Measurements from ENCODE around the gene LYPD1.

LYPD1 gene

GRCh38 chr2:132604561-132604960 is 65.4 kb downstream of the LYPD1 start:
- no peak overlapping the region for H3K4ac ChIP-seq (ENCODE audit: low read depth in 1 of 2, low read length in 2 of 2)
- peaks cover 1% of the 10 kb centered on the region for H3K79me1 ChIP-seq (replicated peaks; ENCODE audit: low read length, poor library complexity, severe bottlenecking)
- H3K14ac ChIP-seq (ENCODE audit: low read length in 2 of 2): no peak overlapping the region
- H2BK15ac ChIP-seq (ENCODE audit: low read depth, poor library complexity, severe bottlenecking): no peak overlapping the region
- H2BK12ac ChIP-seq (ENCODE audit: low read length in 2 of 2): no peak overlapping the region
- WGBS: no CpG with 5 or more reads among the region's 1 CpG
- no peak overlapping the region for H3K9ac ChIP-seq (ENCODE audit: low read length)
- H4K91ac ChIP-seq (ENCODE audit: low read length): no peak overlapping the region
- H2AFZ ChIP-seq (ENCODE audit: low read depth, low read length): no peak overlapping the region
- no peak overlapping the region for H3K4me2 ChIP-seq (ENCODE audit: low read length, poor library complexity, severe bottlenecking)
- no peak overlapping the region for H3K4me3 ChIP-seq (ENCODE audit: insufficient read depth in 1 of 2, low read depth in 1 of 2, low read length in 2 of 2)
- H2BK120ac ChIP-seq (ENCODE audit: low read depth, low read length): no peak overlapping the region
- H2BK5ac ChIP-seq (ENCODE audit: low read depth, low read length, poor library complexity, severe bottlenecking): no peak overlapping the region
- no peak overlapping the region for H3K18ac ChIP-seq (ENCODE audit: low read depth in 1 of 2, low read length in 2 of 2)
- no peak overlapping the region for H3K27ac ChIP-seq (ENCODE audit: low read length, poor library complexity, severe bottlenecking)
- no peaks in the 10 kb centered on the region for H3K36me3 ChIP-seq (ENCODE audit: control insufficient read depth in 1 of 2, insufficient read depth in 2 of 2, low read depth in 1 of 2, low read length in 2 of 2)
- no peak overlapping the region for H4K8ac ChIP-seq (ENCODE audit: low read length)
- no peak overlapping the region for H2AK5ac ChIP-seq (ENCODE audit: low read length, severe bottlenecking)
- H3K4me1 ChIP-seq (ENCODE audit: control insufficient read depth, insufficient read depth, low read depth, low read length): peaks cover under 1% of the 10 kb centered on the region
- H3K9me3 ChIP-seq (ENCODE audit: control insufficient read depth, low read length): no peaks in the 10 kb centered on the region
- DNase-seq: no peak
- no peak overlapping the region for H3K23ac ChIP-seq (ENCODE audit: low read length in 2 of 2)
- H3K27me3 ChIP-seq (ENCODE audit: control insufficient read depth in 1 of 2, insufficient read depth in 1 of 2, low read length in 2 of 2): no peaks in the 10 kb centered on the region

- H3K27me3 ChIP-seq (ENCODE audit: control insufficient read depth in 1 of 2, insufficient read depth in 1 of 2, low read length in 2 of 2): no peaks in the 10 kb centered on the region
- WGBS: 95% methylated on average over 4 of the region's 4 CpGs
Measured at GRCh38 chr2:132599556-132599955, 70.4 kb downstream of the LYPD1 start.

GRCh38 chr2:132598536-132598935 is 71.5 kb downstream of the LYPD1 start:
- Histone ChIP-seq H4K8ac (ENCODE audit: low read length) (no peak overlapping the region), H3K23ac (ENCODE audit: low read length in 2 of 2) (no peak overlapping the region), H2BK15ac (ENCODE audit: low read depth, poor library complexity, severe bottlenecking) (no peak overlapping the region), H3K4ac (ENCODE audit: low read depth in 1 of 2, low read length in 2 of 2) (no peak overlapping the region), H3K14ac (ENCODE audit: low read length in 2 of 2) (no peak overlapping the region), H3K9ac (ENCODE audit: low read length) (no peak overlapping the region), H3K4me3 (ENCODE audit: insufficient read depth in 1 of 2, low read depth in 1 of 2, low read length in 2 of 2) (no peak overlapping the region), H3K27ac (ENCODE audit: low read length, poor library complexity, severe bottlenecking) (no peak overlapping the region), H2AFZ (ENCODE audit: low read depth, low read length) (no peak overlapping the region), H3K36me3 (ENCODE audit: control insufficient read depth in 1 of 2, insufficient read depth in 2 of 2, low read depth in 1 of 2, low read length in 2 of 2) (no peaks in the 10 kb centered on the region), H4K91ac (ENCODE audit: low read length) (no peak overlapping the region), H3K4me2 (ENCODE audit: low read length, poor library complexity, severe bottlenecking) (no peak overlapping the region), H3K27me3 (ENCODE audit: control insufficient read depth in 1 of 2, insufficient read depth in 1 of 2, low read length in 2 of 2) (no peaks in the 10 kb centered on the region), H3K79me1 (replicated peaks; ENCODE audit: low read length, poor library complexity, severe bottlenecking) (peaks cover 15% of the 10 kb centered on the region), H3K18ac (ENCODE audit: low read depth in 1 of 2, low read length in 2 of 2) (no peak overlapping the region), H2AK5ac (ENCODE audit: low read length, severe bottlenecking) (no peak overlapping the region), H3K9me3 (ENCODE audit: control insufficient read depth, low read length) (no peaks in the 10 kb centered on the region), H2BK120ac (ENCODE audit: low read depth, low read length) (no peak overlapping the region), H2BK5ac (ENCODE audit: low read depth, low read length, poor library complexity, severe bottlenecking) (no peak overlapping the region), H2BK12ac (ENCODE audit: low read length in 2 of 2) (no peak overlapping the region), H3K4me1 (ENCODE audit: control insufficient read depth, insufficient read depth, low read depth, low read length) (peaks cover 2% of the 10 kb centered on the region)
- DNase-seq: no peak
- WGBS: 92% methylated on average over 2 of the region's 3 CpGs

More at GRCh38 chr2:132599556-132599955, 70.4 kb downstream of the LYPD1 start:
- Histone ChIP-seq H2BK15ac (ENCODE audit: low read depth, poor library complexity, severe bottlenecking) (no peak overlapping the region), H3K4me2 (ENCODE audit: low read length, poor library complexity, severe bottlenecking) (no peak overlapping the region), H3K4ac (ENCODE audit: low read depth in 1 of 2, low read length in 2 of 2) (no peak overlapping the region), H3K4me3 (ENCODE audit: insufficient read depth in 1 of 2, low read depth in 1 of 2, low read length in 2 of 2) (no peak overlapping the region), H3K79me1 (replicated peaks; ENCODE audit: low read length, poor library complexity, severe bottlenecking) (peaks cover 14% of the 10 kb centered on the region), H2AK5ac (ENCODE audit: low read length, severe bottlenecking) (no peak overlapping the region), H2BK5ac (ENCODE audit: low read depth, low read length, poor library complexity, severe bottlenecking) (no peak overlapping the region), H4K8ac (ENCODE audit: low read length) (no peak overlapping the region), H3K9me3 (ENCODE audit: control insufficient read depth, low read length) (no peaks in the 10 kb centered on the region), H2AFZ (ENCODE audit: low read depth, low read length) (no peak overlapping the region), H3K14ac (ENCODE audit: low read length in 2 of 2) (no peak overlapping the region), H3K36me3 (ENCODE audit: control insufficient read depth in 1 of 2, insufficient read depth in 2 of 2, low read depth in 1 of 2, low read length in 2 of 2) (no peaks in the 10 kb centered on the region), H3K9ac (ENCODE audit: low read length) (no peak overlapping the region), H4K91ac (ENCODE audit: low read length) (no peak overlapping the region), H2BK120ac (ENCODE audit: low read depth, low read length) (no peak overlapping the region), H2BK12ac (ENCODE audit: low read length in 2 of 2) (no peak overlapping the region), H3K18ac (ENCODE audit: low read depth in 1 of 2, low read length in 2 of 2) (no peak overlapping the region), H3K27ac (ENCODE audit: low read length, poor library complexity, severe bottlenecking) (no peak overlapping the region), H3K23ac (ENCODE audit: low read length in 2 of 2) (no peak overlapping the region), H3K4me1 (ENCODE audit: control insufficient read depth, insufficient read depth, low read depth, low read length) (peaks cover 2% of the 10 kb centered on the region)
- no peak for DNase-seq

- no peak overlapping the region for H2AFZ ChIP-seq (ENCODE audit: low read depth, low read length)
- H4K8ac ChIP-seq (ENCODE audit: low read length): no peak overlapping the region
- H3K9me3 ChIP-seq (ENCODE audit: control insufficient read depth, low read length): no peaks in the 10 kb centered on the region
- H2AK5ac ChIP-seq (ENCODE audit: low read length, severe bottlenecking): peak overlapping the region; percentile 79
- no peak overlapping the region for H3K4me2 ChIP-seq (ENCODE audit: low read length, poor library complexity, severe bottlenecking)
- no peak overlapping the region for H3K23ac ChIP-seq (ENCODE audit: low read length in 2 of 2)
- DNase-seq: no peak
- no peak overlapping the region for H2BK12ac ChIP-seq (ENCODE audit: low read length in 2 of 2)
- peaks cover 15% of the 10 kb centered on the region for H3K79me1 ChIP-seq (replicated peaks; ENCODE audit: low read length, poor library complexity, severe bottlenecking)
- WGBS: 97% methylated on average over 1 of the region's 1 CpG
- H4K91ac ChIP-seq (ENCODE audit: low read length): peak overlapping the region; percentile 27
- no peak overlapping the region for H3K14ac ChIP-seq (ENCODE audit: low read length in 2 of 2)
- H2BK5ac ChIP-seq (ENCODE audit: low read depth, low read length, poor library complexity, severe bottlenecking): no peak overlapping the region
- H3K4me3 ChIP-seq (ENCODE audit: insufficient read depth in 1 of 2, low read depth in 1 of 2, low read length in 2 of 2): no peak overlapping the region
- H3K27me3 ChIP-seq (ENCODE audit: control insufficient read depth in 1 of 2, insufficient read depth in 1 of 2, low read length in 2 of 2): no peaks in the 10 kb centered on the region
- no peak overlapping the region for H3K9ac ChIP-seq (ENCODE audit: low read length)
- no peak overlapping the region for H3K4ac ChIP-seq (ENCODE audit: low read depth in 1 of 2, low read length in 2 of 2)
- H3K4me1 ChIP-seq (ENCODE audit: control insufficient read depth, insufficient read depth, low read depth, low read length): peaks cover 2% of the 10 kb centered on the region
- no peaks in the 10 kb centered on the region for H3K36me3 ChIP-seq (ENCODE audit: control insufficient read depth in 1 of 2, insufficient read depth in 2 of 2, low read depth in 1 of 2, low read length in 2 of 2)
- no peak overlapping the region for H2BK120ac ChIP-seq (ENCODE audit: low read depth, low read length)
- H3K18ac ChIP-seq (ENCODE audit: low read depth in 1 of 2, low read length in 2 of 2): no peak overlapping the region
- no peak overlapping the region for H2BK15ac ChIP-seq (ENCODE audit: low read depth, poor library complexity, severe bottlenecking)
- no peak overlapping the region for H3K27ac ChIP-seq (ENCODE audit: low read length, poor library complexity, severe bottlenecking)
Measured at GRCh38 chr2:132597831-132598230, 72.2 kb downstream of the LYPD1 start.

Data from mesenchymal stem cell (in vitro differentiated cells and primary cell).